HEK293 (cell line): ENCODE measurements around the gene UHRF2.

Experiments used
- ZFHX2 ChIP-seq: fragments of 450-650 bp; formaldehyde crosslinking; conservative IDR thresholded peaks from 2 replicates; pipeline ENCODE4 v1.5.1; 2016; ENCODE audit warnings: missing biosample characterization, missing genetic modification characterization
- TF ChIP-seq, protein P1 (sequence below): fragments of 450-650 bp; formaldehyde crosslinking; IDR thresholded peaks from 2 replicates; pipeline ENCODE4 v1.5.1; 2016; ENCODE audit warnings: missing biosample characterization, missing genetic modification characterization
- TF ChIP-seq, protein P2 (sequence below): sonication (generic); formaldehyde crosslinking; IDR thresholded peaks from 2 replicates; pipeline ENCODE4 v1.8.1; 2022; ENCODE audit warnings: mild to moderate bottlenecking, moderate library complexity, missing genetic modification reagents

DNA sequence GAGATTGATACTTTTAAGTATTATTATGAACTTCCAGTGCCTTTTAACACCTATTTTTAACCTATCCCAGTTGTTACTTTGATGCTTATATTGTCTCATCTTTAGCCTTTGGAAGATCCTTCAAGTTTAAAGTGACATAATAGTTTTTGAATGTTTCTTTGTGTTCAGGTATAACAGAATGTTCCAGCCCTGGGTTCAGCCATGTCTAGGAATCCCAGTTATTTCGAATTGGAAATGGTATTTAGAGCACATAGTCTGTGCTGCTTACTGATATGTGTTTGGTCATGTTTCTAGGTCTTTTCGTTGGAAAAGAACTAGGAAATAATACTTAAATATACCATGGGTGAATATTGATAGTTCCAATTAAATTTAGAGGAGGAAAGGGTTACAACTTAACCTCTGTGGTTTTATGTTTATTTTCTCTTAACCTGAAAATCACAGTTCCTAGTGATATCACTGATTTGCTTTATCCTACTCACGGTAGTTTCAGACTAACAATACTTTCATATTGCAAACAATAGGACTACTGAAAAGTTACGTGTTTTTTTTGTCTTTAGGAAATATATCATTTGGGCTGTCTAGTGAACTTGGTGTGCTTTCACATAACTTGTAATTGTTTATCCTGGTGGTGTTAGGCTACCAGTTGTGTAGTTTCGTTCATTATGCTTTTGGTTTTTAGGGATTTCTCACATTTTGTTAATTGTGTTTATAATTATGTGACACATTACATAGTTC lies 37.8 kb downstream of the UHRF2 start:
- TF ChIP-seq, protein P1, sequence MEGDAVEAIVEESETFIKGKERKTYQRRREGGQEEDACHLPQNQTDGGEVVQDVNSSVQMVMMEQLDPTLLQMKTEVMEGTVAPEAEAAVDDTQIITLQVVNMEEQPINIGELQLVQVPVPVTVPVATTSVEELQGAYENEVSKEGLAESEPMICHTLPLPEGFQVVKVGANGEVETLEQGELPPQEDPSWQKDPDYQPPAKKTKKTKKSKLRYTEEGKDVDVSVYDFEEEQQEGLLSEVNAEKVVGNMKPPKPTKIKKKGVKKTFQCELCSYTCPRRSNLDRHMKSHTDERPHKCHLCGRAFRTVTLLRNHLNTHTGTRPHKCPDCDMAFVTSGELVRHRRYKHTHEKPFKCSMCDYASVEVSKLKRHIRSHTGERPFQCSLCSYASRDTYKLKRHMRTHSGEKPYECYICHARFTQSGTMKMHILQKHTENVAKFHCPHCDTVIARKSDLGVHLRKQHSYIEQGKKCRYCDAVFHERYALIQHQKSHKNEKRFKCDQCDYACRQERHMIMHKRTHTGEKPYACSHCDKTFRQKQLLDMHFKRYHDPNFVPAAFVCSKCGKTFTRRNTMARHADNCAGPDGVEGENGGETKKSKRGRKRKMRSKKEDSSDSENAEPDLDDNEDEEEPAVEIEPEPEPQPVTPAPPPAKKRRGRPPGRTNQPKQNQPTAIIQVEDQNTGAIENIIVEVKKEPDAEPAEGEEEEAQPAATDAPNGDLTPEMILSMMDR (tag by site-specific recombination) = no peak
- TF ChIP-seq, protein P2, sequence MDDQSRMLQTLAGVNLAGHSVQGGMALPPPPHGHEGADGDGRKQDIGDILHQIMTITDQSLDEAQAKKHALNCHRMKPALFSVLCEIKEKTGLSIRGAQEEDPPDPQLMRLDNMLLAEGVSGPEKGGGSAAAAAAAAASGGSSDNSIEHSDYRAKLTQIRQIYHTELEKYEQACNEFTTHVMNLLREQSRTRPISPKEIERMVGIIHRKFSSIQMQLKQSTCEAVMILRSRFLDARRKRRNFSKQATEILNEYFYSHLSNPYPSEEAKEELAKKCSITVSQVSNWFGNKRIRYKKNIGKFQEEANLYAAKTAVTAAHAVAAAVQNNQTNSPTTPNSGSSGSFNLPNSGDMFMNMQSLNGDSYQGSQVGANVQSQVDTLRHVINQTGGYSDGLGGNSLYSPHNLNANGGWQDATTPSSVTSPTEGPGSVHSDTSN (CRISPR knock-in tag) = no peak
- TF ChIP-seq ZFHX2 (tag by site-specific recombination) = no peak
